H9 (cell line): Measurements from ENCODE around the gene EME1. TPM values are rescaled to one million over a fixed set of nuclear protein-coding genes. Genes with fewer than 3 reads are reported as not detected.
A peak's percentile ranks its signal among the peaks of the same experiment; 100 is the strongest.

Experiments used
- DNase-seq: peaks from one replicate; pipeline ENCODE4 v3.0.0-alpha.2; 2017
- H2AFZ ChIP-seq: one replicate; pipeline ENCODE4 v1.6.1; 2013; ENCODE audit warnings: mild to moderate bottlenecking, low read length, control low read depth, moderate library complexity
- H2AK5ac ChIP-seq: 2 replicates; pipeline ENCODE4 v1.6.1; 2013; ENCODE audit warnings: low read length, control low read depth, mixed read lengths; ENCODE audit not compliant: insufficient read length
- H2BK120ac ChIP-seq: one replicate; pipeline ENCODE4 v1.6.1; 2013; ENCODE audit warnings: low read depth, mild to moderate bottlenecking, low read length, control low read depth, inconsistent platforms; ENCODE audit not compliant: poor library complexity, severe bottlenecking
- H2BK12ac ChIP-seq: 2 replicates; pipeline ENCODE4 v1.6.1; 2013; ENCODE audit warnings: low read length, control low read depth, mixed read lengths, low read depth; ENCODE audit not compliant: insufficient read length
- H2BK15ac ChIP-seq: 2 replicates; pipeline ENCODE4 v1.6.1; 2013; ENCODE audit warnings: low read depth, low read length, control low read depth
- H2BK20ac ChIP-seq: one replicate; pipeline ENCODE4 v1.6.1; 2013; ENCODE audit warnings: low read depth, mild to moderate bottlenecking, low read length, control low read depth, inconsistent platforms; ENCODE audit not compliant: poor library complexity, severe bottlenecking
- H2BK5ac ChIP-seq: 2 replicates; pipeline ENCODE4 v1.6.1; 2013; ENCODE audit warnings: low read length, control low read depth, mixed read lengths; ENCODE audit not compliant: insufficient read length
- H3K14ac ChIP-seq: 2 replicates; pipeline ENCODE4 v1.6.1; 2013; ENCODE audit warnings: low read length, control low read depth; ENCODE audit not compliant: insufficient read depth
- H3K18ac ChIP-seq: 2 replicates; pipeline ENCODE4 v1.6.1; 2013; ENCODE audit warnings: low read depth, mild to moderate bottlenecking, mixed read lengths, low read length, control low read depth; ENCODE audit not compliant: insufficient read length
- H3K23ac ChIP-seq: 2 replicates; pipeline ENCODE4 v1.6.1; 2013; ENCODE audit warnings: low read length, control low read depth, mixed read lengths, low read depth; ENCODE audit not compliant: insufficient read length
- H3K23me2 ChIP-seq: 2 replicates; pipeline ENCODE4 v1.6.1; 2013; ENCODE audit warnings: low read depth, mild to moderate bottlenecking, mixed read lengths, low read length, control low read depth; ENCODE audit not compliant: insufficient read length, poor library complexity, severe bottlenecking
- H3K27ac ChIP-seq: 2 replicates; pipeline ENCODE4 v1.5.1; 2013; ENCODE audit warnings: low read length, control low read depth, mixed read lengths, low read depth; ENCODE audit not compliant: insufficient read length
- H3K27me3 ChIP-seq: 2 replicates; pipeline ENCODE4 v1.6.1; 2013; ENCODE audit warnings: low read length, control low read depth, inconsistent platforms; ENCODE audit not compliant: insufficient read depth
- H3K4ac ChIP-seq: 2 replicates; pipeline ENCODE4 v1.6.1; 2013; ENCODE audit warnings: low read depth, mild to moderate bottlenecking, control low read depth, inconsistent platforms, low read length, moderate library complexity
- H3K4me1 ChIP-seq: 2 replicates; pipeline ENCODE4 v1.6.1; 2013; ENCODE audit warnings: low read length, control low read depth, inconsistent platforms; ENCODE audit not compliant: insufficient read depth
- H3K4me2 ChIP-seq: 2 replicates; pipeline ENCODE4 v1.6.1; 2013; ENCODE audit warnings: low read length, control low read depth, mixed read lengths; ENCODE audit not compliant: insufficient read length, insufficient read depth
- H3K56ac ChIP-seq: 2 replicates; pipeline ENCODE4 v1.6.1; 2013; ENCODE audit warnings: low read depth, mild to moderate bottlenecking, mixed read lengths, low read length, control low read depth; ENCODE audit not compliant: insufficient read length
- H3K79me1 ChIP-seq: 2 replicates; pipeline ENCODE4 v1.6.1; 2013; ENCODE audit warnings: low read depth, mild to moderate bottlenecking, moderate library complexity, low read length, control low read depth, inconsistent platforms; ENCODE audit not compliant: insufficient read depth, poor library complexity, severe bottlenecking
- H3K79me2 ChIP-seq: 2 replicates; pipeline ENCODE4 v1.6.1; 2013; ENCODE audit warnings: low read length, control low read depth, inconsistent platforms; ENCODE audit not compliant: insufficient read depth
- H3K9ac ChIP-seq: 2 replicates; pipeline ENCODE4 v1.6.1; 2013; ENCODE audit warnings: low read length, control low read depth, mixed read lengths; ENCODE audit not compliant: insufficient read length; ENCODE audit errors: extremely low read depth
- H3K9me3 ChIP-seq: one replicate; pipeline ENCODE4 v1.6.1; 2013; ENCODE audit warnings: low read depth, low read length, inconsistent platforms; ENCODE audit not compliant: control insufficient read depth
- H3T11ph ChIP-seq: one replicate; pipeline ENCODE4 v1.6.1; 2013; ENCODE audit warnings: mild to moderate bottlenecking, low read length, control low read depth, inconsistent platforms
- H4K20me1 ChIP-seq: one replicate; pipeline ENCODE4 v1.6.1; 2013; ENCODE audit not compliant: control insufficient read depth, insufficient read length, insufficient read depth
- H4K5ac ChIP-seq: 2 replicates; pipeline ENCODE4 v1.6.1; 2013; ENCODE audit warnings: low read depth, mild to moderate bottlenecking, mixed read lengths, low read length, control low read depth; ENCODE audit not compliant: insufficient read length
- H4K8ac ChIP-seq: replicated peaks from 2 replicates; pipeline ENCODE4 v1.6.1; 2013; ENCODE audit warnings: low read length, control low read depth, mixed read lengths, low read depth; ENCODE audit not compliant: insufficient read length
- H4K91ac ChIP-seq: 2 replicates; pipeline ENCODE4 v1.6.1; 2013; ENCODE audit warnings: low read depth, mild to moderate bottlenecking, moderate library complexity, mixed read lengths, low read length, control low read depth; ENCODE audit not compliant: insufficient read length
- H3K27ac Mint-ChIP-seq, 3 experiments: 2 replicates in 2 of 3; 3 replicates in 1 of 3; pipeline ENCODE4 v1.8.0; 2020 to 2021; ENCODE audit warnings: mixed read lengths in 3 of 3, mild to moderate bottlenecking in 1 of 3, moderate library complexity in 1 of 3
- H3K27me3 Mint-ChIP-seq: 2 replicates; pipeline ENCODE4 v1.8.0; 2021; ENCODE audit warnings: low read depth, mild to moderate bottlenecking, moderate library complexity, mixed read lengths
- H3K36me3 Mint-ChIP-seq, 3 experiments: 2 replicates in 2 of 3; 3 replicates in 1 of 3; pipeline ENCODE4 v1.8.0; 2020 to 2021; ENCODE audit warnings: low read depth in 3 of 3, mixed read lengths in 3 of 3; ENCODE audit not compliant: insufficient read depth in 1 of 3
- H3K4me1 Mint-ChIP-seq, 2 experiments: 2 replicates each; pipeline ENCODE4 v1.8.0; 2020; ENCODE audit warnings: mixed read lengths in 2 of 2
- H3K4me3 Mint-ChIP-seq, 2 experiments: 2 replicates in 1 of 2; 3 replicates in 1 of 2; pipeline ENCODE4 v1.8.0; 2020 to 2021; ENCODE audit warnings: mild to moderate bottlenecking in 2 of 2, mixed read lengths in 2 of 2, moderate library complexity in 1 of 2
- H3K9me3 Mint-ChIP-seq, 2 experiments: 2 replicates in 1 of 2; 3 replicates in 1 of 2; pipeline ENCODE4 v1.8.0; 2020; ENCODE audit warnings: mild to moderate bottlenecking in 2 of 2, mixed read lengths in 2 of 2, moderate library complexity in 1 of 2
- WGBS: extraction: QIAGEN DNeasy Blood & Tissue Kit; methylation state at CpG from one replicate; pipeline ENCODE4 v1.1.7; 2013; ENCODE audit warnings: missing lambda C conversion rate, low lambda C conversion rate, mixed read lengths; ENCODE audit not compliant: insufficient read length; ENCODE audit errors: extremely low coverage; 5-methylcytosine and 5-hydroxymethylcytosine counted together
- total RNA-seq: library from RNA; stranded (reverse); gene quantifications from 2 replicates; pipeline ENCODE4 v1.2.1, GENCODE V29; 2021
- TF ChIP-seq, protein P1 (sequence below): fragments of 200-600 bp; sonication (generic); conservative IDR thresholded peaks from 3 replicates; pipeline ENCODE4 v1.8.0; 2021; ENCODE audit warnings: antibody characterized with exemption, mild to moderate bottlenecking

The EME1 gene
- total RNA-seq, 1 experiment from 2014 or later: 15.1 TPM

DNA sequence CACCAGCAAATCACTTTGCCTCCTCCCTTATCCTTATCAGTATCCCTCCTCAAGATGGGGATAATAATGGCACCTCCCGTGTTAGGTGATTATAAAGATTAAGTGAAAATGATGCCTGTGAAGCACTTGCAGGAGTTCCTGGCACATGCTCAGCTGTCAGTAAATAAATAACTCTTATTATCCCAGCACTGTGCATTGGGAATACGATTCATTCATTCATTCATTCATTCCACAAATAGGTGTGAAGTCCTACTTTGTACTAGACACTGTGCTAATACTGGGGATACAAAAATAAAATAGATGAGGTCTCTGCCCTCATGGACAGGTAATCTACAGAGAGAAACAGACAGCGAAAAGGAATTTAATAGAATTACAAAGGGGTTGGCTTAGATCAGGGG is 25.1 kb upstream of the EME1 start:
- Mint-ChIP-seq H3K9me3 (no peaks in the 10 kb centered on the region; a peak in 1 of 5 replicates), H3K27me3 (peaks cover 15% of the 10 kb centered on the region), H3K4me3 (peak overlapping the region; percentile 94 to 96), H3K27ac (0 out of 7 replicates have a peak overlapping the region, but pooled peaks of 1 of the 3 experiments have one; percentile 39), H3K36me3 (peaks cover 5 to 9% (median 5%) of the 10 kb centered on the region in 3 experiments; a peak in 5 of 7 replicates), H3K4me1 (peaks cover 27 to 30% of the 10 kb centered on the region in 2 experiments)
- no peaks in the 10 kb centered on the region for H3K79me2 ChIP-seq
- no peak for DNase-seq
- TF ChIP-seq, protein P1, sequence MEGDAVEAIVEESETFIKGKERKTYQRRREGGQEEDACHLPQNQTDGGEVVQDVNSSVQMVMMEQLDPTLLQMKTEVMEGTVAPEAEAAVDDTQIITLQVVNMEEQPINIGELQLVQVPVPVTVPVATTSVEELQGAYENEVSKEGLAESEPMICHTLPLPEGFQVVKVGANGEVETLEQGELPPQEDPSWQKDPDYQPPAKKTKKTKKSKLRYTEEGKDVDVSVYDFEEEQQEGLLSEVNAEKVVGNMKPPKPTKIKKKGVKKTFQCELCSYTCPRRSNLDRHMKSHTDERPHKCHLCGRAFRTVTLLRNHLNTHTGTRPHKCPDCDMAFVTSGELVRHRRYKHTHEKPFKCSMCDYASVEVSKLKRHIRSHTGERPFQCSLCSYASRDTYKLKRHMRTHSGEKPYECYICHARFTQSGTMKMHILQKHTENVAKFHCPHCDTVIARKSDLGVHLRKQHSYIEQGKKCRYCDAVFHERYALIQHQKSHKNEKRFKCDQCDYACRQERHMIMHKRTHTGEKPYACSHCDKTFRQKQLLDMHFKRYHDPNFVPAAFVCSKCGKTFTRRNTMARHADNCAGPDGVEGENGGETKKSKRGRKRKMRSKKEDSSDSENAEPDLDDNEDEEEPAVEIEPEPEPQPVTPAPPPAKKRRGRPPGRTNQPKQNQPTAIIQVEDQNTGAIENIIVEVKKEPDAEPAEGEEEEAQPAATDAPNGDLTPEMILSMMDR: no peak
- H3K14ac ChIP-seq: no peak overlapping the region
- no peak overlapping the region for H3T11ph ChIP-seq
- no peak overlapping the region for H4K5ac ChIP-seq
- no peak overlapping the region for H3K9ac ChIP-seq
- H2BK12ac ChIP-seq: no peak overlapping the region
- no peak overlapping the region for H2BK20ac ChIP-seq
- no peak overlapping the region for H2BK120ac ChIP-seq
- no peak overlapping the region for H3K23ac ChIP-seq
- no peak overlapping the region for H2AK5ac ChIP-seq
- H3K4ac ChIP-seq: no peak overlapping the region
- no peak overlapping the region for H3K18ac ChIP-seq
- no CpG with 5 or more reads among the region's 3 CpGs for WGBS
- no peak overlapping the region for H2AFZ ChIP-seq
- H2BK5ac ChIP-seq: no peak overlapping the region
- H3K4me2 ChIP-seq: peak overlapping the region; percentile 66
- no peak overlapping the region for H3K56ac ChIP-seq
- H2BK15ac ChIP-seq: no peak overlapping the region
- no peaks in the 10 kb centered on the region for H3K9me3 ChIP-seq
- no peak overlapping the region for H4K91ac ChIP-seq
- no peaks in the 10 kb centered on the region for H3K79me1 ChIP-seq
- no peaks in the 10 kb centered on the region for H4K20me1 ChIP-seq
- H4K8ac ChIP-seq: no peak overlapping the region
- H3K27me3 ChIP-seq: no peaks in the 10 kb centered on the region; the same call in 1 of the 2 replicates
- peaks cover 9% of the 10 kb centered on the region for H3K23me2 ChIP-seq
- H3K4me1 ChIP-seq: peaks cover 2% of the 10 kb centered on the region; the same call in 1 of the 2 replicates
- H3K27ac ChIP-seq: no peak overlapping the region
